Mammary epithelial cell (primary cell): ENCODE data around the gene PHC3.

Source experiments
- CTCF ChIP-seq, 2 donors: IDR thresholded peaks in 1 of 2; conservative IDR thresholded peaks in 1 of 2; 2 replicates each; pipeline ENCODE4 v1.5.1; 2011 to 2012; ENCODE audit warnings: inconsistent platforms in 2 of 2, low read length in 2 of 2, mild to moderate bottlenecking in 2 of 2, control low read depth in 1 of 2, low read depth in 1 of 2; ENCODE audit not compliant: insufficient read depth in 1 of 2; ENCODE audit errors: extremely low read depth in 1 of 2
- EZH2 ChIP-seq: IDR thresholded peaks from 2 replicates; pipeline ENCODE4 v1.6.1; 2012; ENCODE audit warnings: low read length, inconsistent platforms, borderline replicate concordance

- TF ChIP-seq EZH2: no peak
- TF ChIP-seq CTCF (conservative IDR thresholded peaks at IDR 0.05 in 1 of 2, IDR thresholded peaks at IDR 0.05 in 1 of 2; ENCODE audit: extremely low read depth in 1 of 2, insufficient read depth in 1 of 2, low read depth in 1 of 2, low read length in 2 of 2): no peak
These were observed 100.3 kb downstream of the PHC3 start for GRCh38 chr3:170081079-170081741.
